ENCODE measurements around the gene KIF5A. TPM values are rescaled to one million over a fixed set of nuclear protein-coding genes. Genes with fewer than 3 reads are reported as not detected.
"Not testable (repeated sequence)": the region's sequence is repeated elsewhere in the genome, so short reads cannot be mapped to it uniquely, and the experiment has no call there.

The KIF5A gene
- total RNA-seq, 6 experiments from 2014 or later = 0.02 TPM; not detected in 5

GRCh38 chr12:57614948-57615500 lies 65.2 kb downstream of the KIF5A start:
- WGBS (ENCODE audit: insufficient coverage, low coverage, low lambda C conversion rate, missing lambda C conversion rate) = 72% methylated on average over 8 of the region's 11 CpGs

DNA sequence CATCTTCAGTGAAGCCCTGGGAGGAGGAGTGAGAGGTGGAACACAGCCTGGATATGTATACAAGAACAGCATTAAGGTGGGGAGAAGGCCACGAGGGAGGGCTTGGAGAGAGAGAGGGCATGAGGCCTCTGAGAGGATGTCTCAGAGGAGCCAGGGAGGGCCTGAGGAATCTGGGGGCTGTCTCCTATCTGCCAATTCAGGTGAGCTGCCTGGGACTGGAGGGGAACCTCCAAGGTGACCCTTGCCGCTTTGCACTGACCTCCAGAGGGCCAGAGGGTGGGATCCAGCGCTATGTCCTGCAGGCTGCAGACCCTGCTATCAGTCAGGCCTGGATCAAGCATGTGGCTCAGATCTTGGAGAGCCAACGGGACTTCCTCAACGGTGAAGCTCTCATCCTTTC lies 65.8 kb downstream of the KIF5A start:
- DNase-seq (no peak), ATAC-seq (no peak)
- intact Hi-C loops (cut with DNase I) = no loop called here
- Histone ChIP-seq H3K27me3 (peaks cover 0 to 21% of the 10 kb centered on the region in 2 donors), H3K4me1 (peaks cover 0 to 8% (median 0%) of the 10 kb centered on the region in 4 donors), H3K27ac (no peak overlapping the region), H3K4me3 (no peak overlapping the region), H3K9me3 (no peaks in the 10 kb centered on the region), H3K36me3 (no peaks in the 10 kb centered on the region)
- no peak for TF ChIP-seq POLR2A (IDR thresholded peaks at IDR 0.05)
- 64% methylated on average over 3 of the region's 5 CpGs for WGBS (ENCODE audit: insufficient coverage, low coverage, low lambda C conversion rate, missing lambda C conversion rate)

More at GRCh38 chr12:57614948-57615500, 65.2 kb downstream of the KIF5A start:
- no peaks in the 10 kb centered on the region for H3K36me3 ChIP-seq
- intact Hi-C loops (cut with DNase I) = no loop called here
- H3K27ac ChIP-seq = no peak overlapping the region
- no peak for DNase-seq
- no peak for ATAC-seq
- H3K9me3 ChIP-seq = no peaks in the 10 kb centered on the region
- TF ChIP-seq CTCF (IDR thresholded peaks at IDR 0.05) = no peak
- H3K27me3 ChIP-seq = peaks cover 0 to 17% of the 10 kb centered on the region in 2 donors
- H3K4me3 ChIP-seq = no peak overlapping the region
- H3K4me1 ChIP-seq = peaks cover 0 to 12% (median 0%) of the 10 kb centered on the region in 4 donors

GRCh38 chr12:57616383-57617101 lies 66.7 kb downstream of the KIF5A start:
- no peak overlapping the region for H3K4me3 ChIP-seq
- ATAC-seq (no peak), DNase-seq (no peak)
- no peak overlapping the region for H3K27ac ChIP-seq
- WGBS (ENCODE audit: insufficient coverage, low coverage, low lambda C conversion rate, missing lambda C conversion rate) = 20% methylated on average over 1 of the region's 3 CpGs
- TF ChIP-seq CTCF (IDR thresholded peaks at IDR 0.05) = no peak
- TF ChIP-seq POLR2A (IDR thresholded peaks at IDR 0.05) = no peak
- H3K36me3 ChIP-seq = no peaks in the 10 kb centered on the region
- H3K4me1 ChIP-seq = peaks cover 0 to 8% (median 4%) of the 10 kb centered on the region in 4 donors
- intact Hi-C loops (cut with DNase I) = no loop called here
- H3K27me3 ChIP-seq = peaks cover 0 to 24% of the 10 kb centered on the region in 2 donors
- no peaks in the 10 kb centered on the region for H3K9me3 ChIP-seq

DNA sequence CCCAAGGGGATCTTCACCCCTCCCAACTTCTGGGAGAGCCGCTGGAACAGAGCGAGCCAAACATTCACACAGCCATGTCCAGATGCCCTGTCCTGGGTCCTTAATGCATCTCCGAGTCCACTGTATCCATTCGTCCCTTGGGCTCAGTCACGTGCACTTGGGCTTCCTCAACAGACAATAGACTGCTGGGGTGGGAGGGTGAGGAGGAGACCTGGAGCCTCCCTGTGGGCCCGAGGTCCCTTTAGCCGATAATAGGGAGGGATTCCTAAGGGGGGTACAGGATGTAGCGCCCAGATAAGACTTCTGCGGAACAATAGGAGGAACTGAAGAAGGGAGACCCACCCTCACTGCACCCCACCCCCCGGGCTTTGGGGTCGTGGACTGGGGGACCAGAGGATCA lies 68.1 kb downstream of the KIF5A start:
- H3K27me3 ChIP-seq = peaks cover 0 to 33% of the 10 kb centered on the region in 2 donors
- no peak overlapping the region for H3K4me3 ChIP-seq
- peaks cover 0 to 13% (median 6%) of the 10 kb centered on the region in 4 donors for H3K4me1 ChIP-seq
- no peaks in the 10 kb centered on the region for H3K36me3 ChIP-seq
- TF ChIP-seq CTCF (IDR thresholded peaks at IDR 0.05) (no peak), POLR2A (IDR thresholded peaks at IDR 0.05) (no peak)
- 41% methylated on average over 10 of the region's 11 CpGs for WGBS (ENCODE audit: insufficient coverage, low coverage, low lambda C conversion rate, missing lambda C conversion rate)
- H3K9me3 ChIP-seq = no peaks in the 10 kb centered on the region
- DNase-seq (no peak), ATAC-seq (no peak)
- intact Hi-C loops (cut with DNase I) = no loop called here
- H3K27ac ChIP-seq = no peak overlapping the region

GRCh38 chr12:57618431-57618830 lies 68.6 kb downstream of the KIF5A start:
- WGBS (ENCODE audit: insufficient coverage, low coverage, low lambda C conversion rate, missing lambda C conversion rate) = 83% methylated on average over 6 of the region's 6 CpGs
- intact Hi-C loops (cut with DNase I); ATAC-seq: not testable (repeated sequence)

More at GRCh38 chr12:57618431-57618830, 68.6 kb downstream of the KIF5A start:
- Histone ChIP-seq H3K27me3 (peaks cover 0 to 33% of the 10 kb centered on the region in 2 donors), H3K4me1 (peaks cover 0 to 13% (median 6%) of the 10 kb centered on the region in 4 donors)
- not testable (repeated sequence) for DNase-seq, H3K9me3 ChIP-seq, H3K36me3 ChIP-seq, H3K4me3 ChIP-seq, H3K27ac ChIP-seq

All from right lobe of liver (tissue), 6 donors.